ENCODE data around the gene FMN2.

GRCh38 chr1:240497908-240498307, 406.2 kb downstream of the FMN2 start:
- TF ChIP-seq CTCF (IDR thresholded peaks at IDR 0.05) (no peak), EZH2 (IDR thresholded peaks at IDR 0.05) (no peak), EZH2phosphoT487 (IDR thresholded peaks at IDR 0.05) (no peak)
